Skin of body (tissue), 2 donors: Measurements from ENCODE around the gene USP20. TPM values are rescaled to one million over a fixed set of nuclear protein-coding genes. Genes with fewer than 3 reads are reported as not detected.
"Not testable (repeated sequence)": the region's sequence is repeated elsewhere in the genome, so short reads cannot be mapped to it uniquely, and the experiment has no call there.

ENCODE experiments used
- DNase-seq: peaks from one replicate; lab custom pipeline; 2025; lab: John Stamatoyannopoulos, UW
- total RNA-seq: library from RNA; depleted of rRNA; stranded (reverse); fragments of >200 nt; gene quantifications from one replicate; pipeline ENCODE4 v1.2.3, GENCODE V29; 2014

The USP20 gene
- total RNA-seq, 1 donor from 2014 or later, result 8.1 TPM

GRCh38 chr9:129889122-129889940 lies 54.1 kb downstream of the USP20 start:
- DNase-seq, result no peak

DNA sequence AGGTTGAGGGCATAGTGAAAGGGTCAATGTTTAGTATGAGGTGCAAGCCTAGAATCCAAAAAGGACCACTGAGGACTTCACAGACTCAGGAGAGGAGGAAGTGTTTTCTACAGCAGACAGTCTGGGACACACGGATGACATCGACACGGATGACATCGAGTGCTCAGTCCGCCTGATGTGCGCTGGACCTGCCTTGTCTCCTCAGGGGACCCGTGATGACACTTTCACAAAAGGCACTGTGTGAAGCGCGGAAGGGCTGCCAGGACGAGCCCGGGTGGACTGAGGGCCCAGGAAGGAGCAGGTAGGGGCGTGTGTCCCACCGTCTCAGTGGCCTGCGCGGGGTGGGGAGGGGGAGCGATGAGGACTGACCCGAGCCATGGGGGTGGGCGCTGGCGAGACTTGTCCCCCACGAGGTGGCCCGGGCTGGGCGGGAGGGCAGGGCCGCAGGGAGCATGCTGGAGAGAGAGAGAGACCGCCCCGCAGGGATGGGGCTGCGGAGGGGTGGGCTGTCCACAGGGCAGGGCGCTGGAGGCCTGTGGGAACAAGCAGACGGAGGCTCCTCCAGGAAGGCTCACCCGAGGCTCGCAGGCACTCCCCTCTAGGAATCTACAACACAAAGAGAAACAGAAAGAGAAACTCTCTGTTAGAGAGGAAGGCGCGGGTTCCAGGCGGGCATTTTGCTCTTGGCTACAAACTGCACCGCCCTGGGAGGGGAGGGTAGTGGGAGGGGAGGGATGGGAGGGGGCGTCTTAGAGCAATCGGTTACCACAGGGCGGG lies 54.9 kb downstream of the USP20 start:
- DNase-seq, result no peak

GRCh38 chr9:129890718-129891299 lies 55.6 kb downstream of the USP20 start:
- DNase-seq, result not testable (repeated sequence)

GRCh38 chr9:129891569-129891968 lies 56.3 kb downstream of the USP20 start:
- no peak for DNase-seq

DNA sequence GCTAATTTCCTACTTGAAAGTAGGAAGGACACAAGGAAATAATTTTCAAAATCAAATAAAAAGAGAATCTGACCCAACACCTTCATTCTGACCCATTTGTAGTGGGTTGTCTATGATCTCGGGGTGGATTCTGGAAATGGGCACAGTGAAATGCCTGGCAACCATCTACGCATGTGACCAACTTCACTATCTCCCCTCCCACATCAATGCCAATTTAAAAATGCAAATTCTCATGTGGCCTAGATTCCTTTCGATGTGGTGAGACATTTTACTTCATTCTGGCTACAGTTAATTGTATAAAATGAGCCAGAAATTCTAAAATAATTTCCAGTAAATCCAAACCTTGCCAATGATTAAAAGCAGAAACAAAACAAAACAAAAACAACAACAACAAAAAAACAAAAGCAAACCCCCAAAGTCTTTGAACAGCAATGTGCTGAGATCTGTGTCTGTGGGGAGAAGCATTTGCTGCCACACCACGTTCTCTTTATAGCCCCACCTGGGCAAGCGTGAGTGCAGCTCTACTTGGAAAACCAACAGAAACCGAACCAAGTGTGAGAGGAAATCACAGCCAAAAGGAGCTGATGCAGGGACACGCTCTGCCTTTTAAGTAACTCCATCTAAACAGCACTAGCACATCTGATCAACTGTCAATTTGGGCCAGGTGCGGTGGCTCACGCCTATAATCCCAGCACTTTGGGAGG lies 59.0 kb downstream of the USP20 start:
- no peak for DNase-seq

DNA sequence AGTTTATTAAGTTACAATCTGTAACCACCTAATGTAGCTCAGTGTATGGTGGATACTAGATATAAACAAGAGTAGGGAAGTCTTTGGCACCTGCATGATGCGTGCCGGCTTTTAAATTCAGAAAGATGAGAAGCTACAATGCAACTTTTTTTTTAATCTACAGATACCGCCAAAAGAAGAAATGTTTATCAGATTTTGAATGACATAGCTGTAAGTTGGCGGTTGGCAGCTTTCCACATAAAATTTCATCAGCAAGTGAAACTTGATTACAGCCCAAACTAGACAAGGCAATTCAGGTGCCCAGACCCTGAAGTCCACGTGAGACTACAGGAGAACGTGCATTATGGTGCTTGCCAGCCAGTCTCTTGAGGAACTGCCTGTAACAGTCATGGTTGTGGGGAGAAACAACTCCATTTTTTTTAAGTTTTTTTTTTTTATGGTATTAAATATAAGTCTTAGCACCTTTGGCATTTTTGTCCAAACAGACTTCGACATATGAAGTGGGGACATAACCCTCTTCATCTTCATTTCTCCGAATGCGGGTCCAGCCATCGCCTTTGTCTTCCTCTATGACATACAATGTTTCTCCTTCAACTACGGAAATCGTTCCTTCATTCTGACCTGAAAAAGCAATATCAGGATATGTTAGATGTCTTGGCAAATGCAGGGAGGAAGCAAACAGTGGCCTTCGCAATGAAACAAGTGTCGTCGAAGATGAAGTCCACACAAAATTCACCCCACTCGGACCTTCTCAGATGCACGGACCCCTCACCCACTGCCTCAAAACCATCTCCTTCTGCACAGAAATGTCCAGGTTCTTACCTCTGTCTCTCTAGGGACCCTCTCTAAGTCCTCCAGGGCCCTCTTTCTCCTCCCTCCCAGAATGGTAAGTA lies 60.4 kb downstream of the USP20 start:
- no peak for DNase-seq

GRCh38 chr9:129897263-129897662 lies 62.0 kb downstream of the USP20 start:
- DNase-seq, result no peak

GRCh38 chr9:129898185-129898584 lies 62.9 kb downstream of the USP20 start:
- no peak for DNase-seq

- DNase-seq, result no peak
Measured at GRCh38 chr9:129899620-129900019, 64.4 kb downstream of the USP20 start.

DNA sequence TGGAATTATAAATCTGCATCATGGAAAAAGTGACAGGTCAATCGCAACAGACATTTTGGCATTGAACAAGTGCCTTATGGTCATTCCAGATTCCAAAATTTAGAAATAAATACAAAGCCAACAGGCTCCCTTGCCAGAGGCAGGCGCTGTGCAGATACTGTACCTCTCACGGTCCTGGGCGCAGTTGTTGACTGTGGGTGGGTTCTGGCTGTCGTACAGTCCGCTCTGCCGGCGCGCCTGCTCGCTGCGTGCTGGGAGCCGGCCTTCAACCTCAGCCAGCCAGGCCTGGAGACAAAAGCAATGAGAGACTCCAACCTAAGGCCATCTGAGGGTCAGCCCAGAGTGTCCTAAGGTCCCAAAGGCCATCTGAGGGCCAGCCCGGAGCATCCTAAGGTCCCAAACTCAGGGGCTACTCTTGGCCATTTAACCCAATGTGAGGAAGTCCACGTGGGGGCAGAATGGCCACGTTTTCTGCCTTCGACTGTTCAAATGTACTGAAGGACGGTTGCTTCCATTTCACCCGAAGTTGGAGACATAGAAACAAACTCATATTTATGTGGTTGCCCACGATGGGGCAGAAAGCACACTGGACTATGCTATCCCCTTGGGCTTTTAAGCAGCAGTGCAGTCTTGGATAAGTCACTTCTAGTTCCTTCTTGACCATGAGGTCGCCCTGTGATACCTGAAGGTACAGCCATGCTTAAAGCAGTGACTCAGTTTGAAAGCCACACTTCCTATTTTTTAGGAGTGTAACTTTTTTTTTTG lies 65.2 kb downstream of the USP20 start:
- DNase-seq, result no peak

GRCh38 chr9:129901993-129902739 lies 66.9 kb downstream of the USP20 start:
- no peak for DNase-seq

DNA sequence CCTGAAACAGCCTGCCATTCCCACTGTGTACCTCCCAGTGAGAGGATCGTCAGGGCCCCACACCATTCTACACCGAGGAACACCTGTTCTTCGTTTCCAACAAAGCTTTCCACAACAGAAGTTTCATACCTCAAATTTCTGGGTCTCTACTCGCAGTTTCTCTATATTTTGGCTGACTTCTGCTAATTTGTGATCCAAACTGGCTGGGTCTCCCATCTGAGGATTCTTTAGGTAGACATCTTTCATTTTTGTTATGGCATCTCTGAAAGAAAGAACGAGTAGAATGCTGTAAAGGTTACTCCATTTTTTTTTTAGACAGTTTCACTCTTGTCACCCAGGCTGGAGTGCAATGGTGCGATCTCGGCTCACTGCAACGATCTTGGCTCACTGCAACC lies 67.5 kb downstream of the USP20 start:
- no peak for DNase-seq

- no peak for DNase-seq
Measured at GRCh38 chr9:129904734-129905133, 69.5 kb downstream of the USP20 start.

GRCh38 chr9:129906298-129906697 lies 71.0 kb downstream of the USP20 start:
- DNase-seq, result no peak

DNA sequence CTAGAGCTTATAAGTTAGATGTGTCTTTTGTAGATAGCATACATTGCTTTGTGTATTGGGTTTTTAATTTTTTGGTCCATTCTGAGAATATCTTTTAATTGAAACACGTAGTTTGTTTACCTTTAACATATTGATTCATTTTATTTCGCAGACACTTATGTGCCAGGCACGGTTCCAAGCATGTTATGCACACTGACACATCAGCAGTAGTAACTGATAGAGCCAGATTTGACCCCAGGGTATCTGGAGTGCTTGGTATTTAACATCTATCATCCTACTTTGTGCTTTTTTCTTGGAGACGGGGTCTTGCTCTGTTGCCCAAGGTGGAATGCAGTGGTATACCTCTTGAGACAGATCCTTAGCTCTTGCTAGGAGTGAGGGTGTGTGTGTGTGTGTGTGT lies 71.9 kb downstream of the USP20 start:
- DNase-seq, result no peak

DNA sequence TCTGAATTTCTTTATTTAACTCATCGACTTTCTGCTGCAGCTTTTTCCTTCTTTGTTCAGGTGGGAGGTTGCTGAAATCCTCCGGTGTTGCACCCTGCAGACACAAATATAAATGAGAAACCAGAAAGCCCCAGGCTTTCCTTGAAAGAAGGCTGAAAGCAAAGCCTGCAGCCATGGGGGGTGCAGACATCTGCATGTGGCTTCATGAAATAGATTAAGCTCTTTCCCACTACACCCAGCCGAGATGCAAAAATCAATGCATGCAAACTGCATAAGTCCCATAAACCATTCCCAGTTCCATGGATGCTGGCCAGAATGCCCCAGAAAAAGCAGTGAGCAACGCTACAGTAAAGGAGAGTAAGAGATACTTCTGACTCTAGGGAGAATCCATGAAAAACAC lies 73.6 kb downstream of the USP20 start:
- no peak for DNase-seq

DNA sequence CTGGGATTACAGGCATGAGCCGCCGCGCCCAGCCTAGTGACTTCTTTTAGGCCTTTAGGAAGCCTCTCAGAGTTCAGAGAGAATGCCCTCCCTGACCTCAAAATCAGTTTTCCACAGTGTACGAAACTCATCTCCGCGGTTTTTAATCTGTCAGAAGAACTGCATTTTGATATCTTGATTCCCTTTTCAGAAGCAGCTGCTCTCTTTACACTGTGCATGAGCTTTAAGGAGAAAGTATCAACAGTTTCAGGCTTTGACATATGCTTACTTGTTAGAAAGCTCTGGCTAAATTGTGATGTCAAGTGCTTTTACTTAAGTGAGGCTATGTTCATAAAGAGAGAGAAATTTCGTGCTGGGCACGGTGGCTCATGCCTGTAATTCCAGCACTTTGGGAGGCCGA lies 74.6 kb downstream of the USP20 start:
- no peak for DNase-seq

GRCh38 chr9:129910628-129911567 lies 75.6 kb downstream of the USP20 start:
- no peak for DNase-seq
